Measurements from ENCODE around the gene SSBP2.

The SSBP2 gene

GRCh38 chr5:81556809-81557208 is 194.1 kb downstream of the SSBP2 start:
- H3K9ac ChIP-seq (ENCODE audit: low read length), result no peak overlapping the region
- no peaks in the 10 kb centered on the region for H3K36me3 ChIP-seq (ENCODE audit: control insufficient read depth, insufficient read depth, low read length)
- peaks cover 6% of the 10 kb centered on the region for H3K4me1 ChIP-seq (ENCODE audit: control insufficient read depth, insufficient read depth, low read length)
- H3K4me3 ChIP-seq (ENCODE audit: low read length), result no peak overlapping the region
- H3K9me3 ChIP-seq (ENCODE audit: control insufficient read depth, low read length), result no peaks in the 10 kb centered on the region
- H3K27me3 ChIP-seq (ENCODE audit: control insufficient read depth, insufficient read depth, low read length), result no peaks in the 10 kb centered on the region

DNA sequence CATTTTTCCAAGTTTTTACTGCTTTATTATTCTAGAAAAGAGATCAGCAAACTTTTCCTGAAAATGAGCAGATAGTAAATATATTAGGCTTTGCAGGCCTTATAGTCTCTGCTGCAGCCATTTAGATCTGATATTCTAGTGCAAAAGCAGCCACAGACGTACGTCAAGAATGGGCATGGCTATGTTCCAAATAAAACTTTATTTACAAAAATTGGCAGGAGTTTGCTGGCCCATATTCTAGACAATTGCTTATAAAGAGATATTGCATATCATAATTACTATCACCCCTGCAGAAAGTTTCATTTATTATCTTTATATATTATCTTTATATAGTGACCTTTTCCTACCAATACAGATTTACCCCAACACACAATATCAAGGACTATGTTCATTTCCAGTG is 195.0 kb downstream of the SSBP2 start:
- no peak overlapping the region for H3K4me3 ChIP-seq (ENCODE audit: low read length)
- no peak overlapping the region for H3K9ac ChIP-seq (ENCODE audit: low read length)
- no peaks in the 10 kb centered on the region for H3K9me3 ChIP-seq (ENCODE audit: control insufficient read depth, low read length)
- H3K36me3 ChIP-seq (ENCODE audit: control insufficient read depth, insufficient read depth, low read length), result no peaks in the 10 kb centered on the region
- no peaks in the 10 kb centered on the region for H3K27me3 ChIP-seq (ENCODE audit: control insufficient read depth, insufficient read depth, low read length)
- H3K4me1 ChIP-seq (ENCODE audit: control insufficient read depth, insufficient read depth, low read length), result peaks cover 6% of the 10 kb centered on the region

DNA sequence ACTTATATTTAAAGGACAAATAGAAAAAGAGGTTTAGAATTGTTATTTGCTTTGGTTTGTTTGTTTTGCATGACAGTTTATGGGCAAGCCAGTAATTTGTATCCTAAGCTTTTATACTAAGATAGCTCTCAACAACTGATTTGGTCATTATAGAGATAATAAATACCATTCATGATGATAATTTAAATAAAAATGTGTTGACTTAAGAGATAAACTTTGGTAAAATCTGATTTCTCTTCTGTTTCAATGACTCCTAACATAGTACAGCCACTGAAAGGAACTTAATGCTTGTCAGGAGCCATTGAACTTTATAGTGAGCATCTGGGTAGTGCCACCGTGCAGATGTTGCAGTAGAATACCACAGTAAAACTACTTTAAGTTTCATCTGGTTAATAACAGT is 196.2 kb downstream of the SSBP2 start:
- Histone ChIP-seq H3K27me3 (ENCODE audit: control insufficient read depth, insufficient read depth, low read length) (no peaks in the 10 kb centered on the region), H3K9me3 (ENCODE audit: control insufficient read depth, low read length) (no peaks in the 10 kb centered on the region), H3K4me3 (ENCODE audit: low read length) (no peak overlapping the region), H3K4me1 (ENCODE audit: control insufficient read depth, insufficient read depth, low read length) (peaks cover 6% of the 10 kb centered on the region), H3K36me3 (ENCODE audit: control insufficient read depth, insufficient read depth, low read length) (no peaks in the 10 kb centered on the region), H3K9ac (ENCODE audit: low read length) (no peak overlapping the region)

DNA sequence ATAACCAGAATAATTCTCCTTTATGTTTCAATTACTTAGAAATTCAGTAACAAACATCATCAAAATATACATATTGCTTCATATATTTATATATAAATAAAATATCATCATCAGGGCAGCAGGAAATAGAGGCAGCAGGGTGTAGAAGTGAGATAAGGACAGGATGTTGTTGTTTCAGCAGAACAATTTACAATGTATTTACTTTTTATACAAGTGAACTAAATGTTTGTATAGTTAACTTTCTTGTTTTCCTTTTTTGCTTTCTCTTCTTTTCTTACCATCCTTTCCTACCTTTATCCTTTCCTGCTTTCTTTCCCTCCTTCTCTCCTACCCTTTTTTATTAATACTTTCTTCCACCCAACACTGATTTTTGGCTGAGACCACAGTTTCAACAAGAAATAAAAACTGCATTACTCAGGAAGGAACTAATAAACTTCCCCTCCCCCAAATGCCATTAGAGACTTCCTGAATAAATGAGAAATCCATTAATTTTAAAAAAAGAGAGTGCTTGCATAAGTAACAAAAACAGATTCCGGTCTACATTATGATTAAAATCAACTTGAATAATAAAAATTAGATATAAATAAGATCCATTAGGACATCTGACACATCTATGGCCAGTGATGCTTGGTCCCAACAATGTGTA is 197.2 kb downstream of the SSBP2 start:
- no peaks in the 10 kb centered on the region for H3K36me3 ChIP-seq (ENCODE audit: control insufficient read depth, insufficient read depth, low read length)
- no peaks in the 10 kb centered on the region for H3K9me3 ChIP-seq (ENCODE audit: control insufficient read depth, low read length)
- no peak overlapping the region for H3K4me3 ChIP-seq (ENCODE audit: low read length)
- H3K27me3 ChIP-seq (ENCODE audit: control insufficient read depth, insufficient read depth, low read length), result no peaks in the 10 kb centered on the region
- no peak overlapping the region for H3K9ac ChIP-seq (ENCODE audit: low read length)
- peaks cover 6% of the 10 kb centered on the region for H3K4me1 ChIP-seq (ENCODE audit: control insufficient read depth, insufficient read depth, low read length)

DNA sequence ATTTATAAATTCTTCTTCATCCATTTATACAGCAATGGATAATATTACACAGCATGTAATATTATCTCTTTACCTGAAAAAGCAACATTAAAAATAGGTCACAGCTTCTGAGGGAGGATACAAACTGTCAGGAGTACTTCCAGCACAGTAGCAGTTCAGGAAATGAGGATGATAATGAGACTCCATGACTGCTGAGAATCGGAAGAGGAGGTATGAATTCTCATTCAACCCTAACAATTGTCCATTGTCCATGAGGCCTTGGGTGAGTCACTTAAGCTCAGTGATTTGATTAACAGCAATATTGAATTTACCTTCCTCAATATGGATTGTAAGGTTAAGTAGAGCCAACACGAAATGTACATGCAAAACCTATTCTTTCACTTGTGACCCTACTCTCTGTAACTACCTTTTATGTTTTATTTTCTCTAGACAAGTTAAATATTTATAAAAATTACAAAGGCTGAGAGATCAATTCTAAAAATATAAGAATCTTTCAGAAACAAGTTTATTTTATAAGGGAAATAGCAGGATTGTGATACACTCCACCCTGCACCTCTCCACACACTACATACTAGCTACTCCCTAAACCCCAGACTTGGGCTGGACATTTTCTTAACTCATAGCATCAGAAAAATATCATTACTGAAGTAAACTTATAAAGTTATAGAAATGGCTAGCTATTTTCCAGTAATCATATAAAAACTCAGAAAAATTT is 197.9 kb downstream of the SSBP2 start:
- Histone ChIP-seq H3K36me3 (ENCODE audit: control insufficient read depth, insufficient read depth, low read length) (no peaks in the 10 kb centered on the region), H3K9ac (ENCODE audit: low read length) (no peak overlapping the region), H3K4me3 (ENCODE audit: low read length) (no peak overlapping the region), H3K27me3 (ENCODE audit: control insufficient read depth, insufficient read depth, low read length) (no peaks in the 10 kb centered on the region), H3K9me3 (ENCODE audit: control insufficient read depth, low read length) (no peaks in the 10 kb centered on the region), H3K4me1 (ENCODE audit: control insufficient read depth, insufficient read depth, low read length) (peaks cover 6% of the 10 kb centered on the region)

GRCh38 chr5:81549123-81549522 is 201.8 kb downstream of the SSBP2 start:
- Histone ChIP-seq H3K4me1 (ENCODE audit: control insufficient read depth, insufficient read depth, low read length) (peaks cover 19% of the 10 kb centered on the region), H3K36me3 (ENCODE audit: control insufficient read depth, insufficient read depth, low read length) (no peaks in the 10 kb centered on the region), H3K9ac (ENCODE audit: low read length) (no peak overlapping the region), H3K4me3 (ENCODE audit: low read length) (no peak overlapping the region), H3K9me3 (ENCODE audit: control insufficient read depth, low read length) (no peaks in the 10 kb centered on the region), H3K27me3 (ENCODE audit: control insufficient read depth, insufficient read depth, low read length) (no peaks in the 10 kb centered on the region)

DNA sequence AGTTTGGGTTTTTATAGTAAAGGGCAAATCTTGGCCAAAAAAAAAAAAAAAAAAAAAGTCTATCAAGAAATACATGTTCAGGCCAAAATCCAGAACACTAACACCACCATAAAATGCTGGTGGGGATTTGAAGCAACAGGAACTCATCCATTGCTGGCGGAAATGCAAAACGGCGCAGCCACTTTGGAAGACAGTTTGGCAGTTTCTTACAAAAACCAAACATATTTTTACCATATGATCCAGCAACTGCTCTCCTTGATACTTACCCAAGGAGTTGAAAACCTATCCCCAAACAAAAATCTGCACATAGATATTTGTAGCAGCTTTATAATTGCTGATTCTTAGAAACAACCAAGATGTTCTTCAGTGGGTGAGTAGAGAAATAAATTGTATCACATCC is 203.9 kb downstream of the SSBP2 start:
- no peaks in the 10 kb centered on the region for H3K36me3 ChIP-seq (ENCODE audit: control insufficient read depth, insufficient read depth, low read length)
- H3K9ac ChIP-seq (ENCODE audit: low read length), result no peak overlapping the region
- H3K4me3 ChIP-seq (ENCODE audit: low read length), result no peak overlapping the region
- no peaks in the 10 kb centered on the region for H3K9me3 ChIP-seq (ENCODE audit: control insufficient read depth, low read length)
- H3K4me1 ChIP-seq (ENCODE audit: control insufficient read depth, insufficient read depth, low read length), result peaks cover 14% of the 10 kb centered on the region
- no peaks in the 10 kb centered on the region for H3K27me3 ChIP-seq (ENCODE audit: control insufficient read depth, insufficient read depth, low read length)

DNA sequence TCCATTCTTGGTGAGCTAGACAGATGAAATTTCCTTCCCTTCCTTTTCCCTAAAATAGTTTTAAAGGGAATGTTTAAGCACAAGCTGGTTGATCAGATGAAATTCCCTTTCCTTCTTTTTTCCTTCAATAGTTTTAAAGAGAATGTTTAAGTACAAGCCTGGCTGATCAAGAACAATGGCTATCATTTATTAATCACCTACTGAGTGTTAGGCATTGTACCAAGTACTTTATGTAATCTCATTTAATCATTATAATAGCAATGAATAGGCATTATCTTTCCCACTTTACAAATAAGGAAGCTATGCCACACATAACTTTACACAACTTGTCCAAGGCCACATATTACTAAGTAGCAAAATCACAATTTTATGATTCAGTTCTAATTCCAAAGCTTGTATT is 205.0 kb downstream of the SSBP2 start:
- no peak overlapping the region for H3K9ac ChIP-seq (ENCODE audit: low read length)
- H3K4me3 ChIP-seq (ENCODE audit: low read length), result no peak overlapping the region
- H3K27me3 ChIP-seq (ENCODE audit: control insufficient read depth, insufficient read depth, low read length), result no peaks in the 10 kb centered on the region
- H3K4me1 ChIP-seq (ENCODE audit: control insufficient read depth, insufficient read depth, low read length), result peaks cover 14% of the 10 kb centered on the region
- H3K36me3 ChIP-seq (ENCODE audit: control insufficient read depth, insufficient read depth, low read length), result no peaks in the 10 kb centered on the region
- H3K9me3 ChIP-seq (ENCODE audit: control insufficient read depth, low read length), result no peaks in the 10 kb centered on the region

- Histone ChIP-seq H3K36me3 (ENCODE audit: control insufficient read depth, insufficient read depth, low read length) (no peaks in the 10 kb centered on the region), H3K4me1 (ENCODE audit: control insufficient read depth, insufficient read depth, low read length) (peaks cover 14% of the 10 kb centered on the region)
Observed at GRCh38 chr5:81544351-81545018, 206.4 kb downstream of the SSBP2 start.

GRCh38 chr5:81542242-81542641 is 208.7 kb downstream of the SSBP2 start:
- Histone ChIP-seq H3K9ac (ENCODE audit: low read length) (no peak overlapping the region), H3K9me3 (ENCODE audit: control insufficient read depth, low read length) (no peaks in the 10 kb centered on the region), H3K4me3 (ENCODE audit: low read length) (no peak overlapping the region)

More at GRCh38 chr5:81544351-81545018, 206.4 kb downstream of the SSBP2 start:
- Histone ChIP-seq H3K9me3 (ENCODE audit: control insufficient read depth, low read length) (no peaks in the 10 kb centered on the region), H3K9ac (ENCODE audit: low read length) (no peak overlapping the region), H3K4me3 (ENCODE audit: low read length) (no peak overlapping the region), H3K27me3 (ENCODE audit: control insufficient read depth, insufficient read depth, low read length) (no peaks in the 10 kb centered on the region)

GRCh38 chr5:81537905-81538547 is 212.9 kb downstream of the SSBP2 start:
- H3K4me3 ChIP-seq (ENCODE audit: low read length), result no peak overlapping the region
- H3K9me3 ChIP-seq (ENCODE audit: control insufficient read depth, low read length), result no peaks in the 10 kb centered on the region
- H3K9ac ChIP-seq (ENCODE audit: low read length), result no peak overlapping the region
- H3K27me3 ChIP-seq (ENCODE audit: control insufficient read depth, insufficient read depth, low read length), result no peaks in the 10 kb centered on the region
- no peaks in the 10 kb centered on the region for H3K36me3 ChIP-seq (ENCODE audit: control insufficient read depth, insufficient read depth, low read length)
- peaks cover 11% of the 10 kb centered on the region for H3K4me1 ChIP-seq (ENCODE audit: control insufficient read depth, insufficient read depth, low read length)

More at GRCh38 chr5:81542242-81542641, 208.7 kb downstream of the SSBP2 start:
- Histone ChIP-seq H3K4me1 (ENCODE audit: control insufficient read depth, insufficient read depth, low read length) (peaks cover 14% of the 10 kb centered on the region), H3K36me3 (ENCODE audit: control insufficient read depth, insufficient read depth, low read length) (no peaks in the 10 kb centered on the region), H3K27me3 (ENCODE audit: control insufficient read depth, insufficient read depth, low read length) (no peaks in the 10 kb centered on the region)

DNA sequence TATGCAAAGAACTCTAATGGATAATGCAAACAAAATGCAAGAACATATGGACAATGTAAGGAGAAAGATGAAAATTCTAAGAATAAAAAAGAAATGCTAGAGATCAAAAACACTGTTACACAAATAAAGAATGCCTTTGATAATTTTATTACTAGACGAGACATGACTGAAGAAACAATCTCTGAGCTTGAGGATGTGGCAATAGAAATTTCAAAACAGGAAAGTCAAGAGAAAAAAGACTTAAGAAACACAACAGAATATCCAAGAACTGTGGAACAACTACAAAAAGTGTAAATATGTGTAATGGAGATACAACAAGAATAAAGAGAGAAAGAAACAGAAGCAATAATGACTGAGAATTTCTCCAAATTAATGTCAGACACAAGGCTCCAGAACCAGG is 216.5 kb downstream of the SSBP2 start:
- H3K9ac ChIP-seq (ENCODE audit: low read length), result no peak overlapping the region
- no peaks in the 10 kb centered on the region for H3K36me3 ChIP-seq (ENCODE audit: control insufficient read depth, insufficient read depth, low read length)
- no peaks in the 10 kb centered on the region for H3K9me3 ChIP-seq (ENCODE audit: control insufficient read depth, low read length)
- no peaks in the 10 kb centered on the region for H3K27me3 ChIP-seq (ENCODE audit: control insufficient read depth, insufficient read depth, low read length)
- peaks cover 11% of the 10 kb centered on the region for H3K4me1 ChIP-seq (ENCODE audit: control insufficient read depth, insufficient read depth, low read length)
- H3K4me3 ChIP-seq (ENCODE audit: low read length), result no peak overlapping the region

Data from mucosa of stomach (tissue), 1 donor.